SU-DHL-6 (cell line): ENCODE data around the gene TBCK.

ENCODE experiments used
- CTCF ChIP-seq: fragments of 200-600 bp; sonication (generic); IDR thresholded peaks from one replicate; pipeline ENCODE4 v1.5.1; 2017; ENCODE audit warnings: antibody characterized with exemption, mild to moderate bottlenecking, low read length, moderate library complexity; ENCODE audit not compliant: insufficient read depth, poor library complexity, severe bottlenecking
- EZH2phosphoT487 ChIP-seq: fragments of 200-600 bp; sonication (generic), shearing (Covaris generic); conservative IDR thresholded peaks from 2 replicates; pipeline ENCODE4 v1.6.1; 2018; ENCODE audit warnings: mild to moderate bottlenecking, antibody characterized with exemption, low read length, moderate library complexity, mixed read lengths

GRCh38 chr4:106058921-106059320 lies 257.1 kb downstream of the TBCK start:
- TF ChIP-seq CTCF (no peak), EZH2phosphoT487 (no peak)
